Upper lobe of left lung (tissue), 4 donors: ENCODE data around the gene SPCS3.

Source experiments
- POLR2A ChIP-seq, 4 donors: fragments of 450-650 bp; IDR thresholded peaks; one replicate each; pipeline ENCODE4 v1.5.1; 2016 to 2017; ENCODE audit warnings: antibody characterized with exemption in 4 of 4, mild to moderate bottlenecking in 2 of 4
- POLR2AphosphoS5 ChIP-seq, 2 donors: sonication (generic); formaldehyde crosslinking; IDR thresholded peaks; one replicate each; pipeline ENCODE4 v1.5.1; 2017; ENCODE audit warnings: antibody characterized with exemption in 2 of 2
- TF ChIP-seq, protein P1 (sequence below), 6 experiments: fragments of 450-650 bp in 4 of 6; fragments of 200-600 bp in 2 of 6; sonication (generic) in 2 of 6; IDR thresholded peaks; one replicate each; pipeline ENCODE4 v1.5.1; 2016 to 2019; ENCODE audit warnings: antibody characterized with exemption in 6 of 6

DNA sequence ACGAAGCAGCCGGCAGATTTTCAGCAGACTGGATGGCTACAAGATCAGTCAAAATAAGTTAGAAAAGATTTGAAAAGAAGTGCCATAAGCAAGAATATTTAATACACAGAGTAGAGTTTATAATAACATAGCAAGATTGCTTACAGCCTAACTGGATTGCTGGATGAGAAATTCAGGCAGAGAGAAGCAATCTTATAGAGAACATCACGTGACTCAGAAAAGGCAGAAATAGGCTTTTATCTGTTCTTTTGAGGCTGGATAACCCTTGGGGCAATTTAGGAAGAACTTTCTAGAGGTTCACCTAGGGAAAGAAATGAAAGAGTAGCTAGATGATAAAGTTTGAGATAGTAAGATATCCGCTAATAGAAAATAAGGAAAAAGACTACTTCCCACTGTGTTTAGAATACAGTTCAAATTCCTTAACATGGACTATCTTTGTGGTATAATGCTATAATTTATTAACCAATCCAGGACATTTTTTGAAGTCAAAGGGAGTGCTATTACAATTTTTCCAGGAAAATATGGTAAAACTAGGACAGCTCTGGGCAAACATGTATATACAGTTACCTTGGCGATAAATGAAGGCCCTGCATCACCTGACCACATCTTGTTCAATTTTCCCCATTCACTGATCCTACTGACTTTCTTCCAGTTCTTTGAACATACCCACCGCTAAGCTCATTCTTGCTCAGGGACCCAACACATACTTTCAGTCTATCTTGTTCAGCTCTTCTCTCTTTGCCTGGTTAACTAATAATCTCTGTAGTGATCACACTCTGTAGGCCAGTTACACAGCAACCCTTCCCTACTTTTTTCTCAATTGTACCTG, 12.7 kb upstream of the SPCS3 start:
- TF ChIP-seq POLR2AphosphoS5 (IDR thresholded peaks at IDR 0.05) (no peak), POLR2A (IDR thresholded peaks at IDR 0.05) (no peak)
- TF ChIP-seq, protein P1, sequence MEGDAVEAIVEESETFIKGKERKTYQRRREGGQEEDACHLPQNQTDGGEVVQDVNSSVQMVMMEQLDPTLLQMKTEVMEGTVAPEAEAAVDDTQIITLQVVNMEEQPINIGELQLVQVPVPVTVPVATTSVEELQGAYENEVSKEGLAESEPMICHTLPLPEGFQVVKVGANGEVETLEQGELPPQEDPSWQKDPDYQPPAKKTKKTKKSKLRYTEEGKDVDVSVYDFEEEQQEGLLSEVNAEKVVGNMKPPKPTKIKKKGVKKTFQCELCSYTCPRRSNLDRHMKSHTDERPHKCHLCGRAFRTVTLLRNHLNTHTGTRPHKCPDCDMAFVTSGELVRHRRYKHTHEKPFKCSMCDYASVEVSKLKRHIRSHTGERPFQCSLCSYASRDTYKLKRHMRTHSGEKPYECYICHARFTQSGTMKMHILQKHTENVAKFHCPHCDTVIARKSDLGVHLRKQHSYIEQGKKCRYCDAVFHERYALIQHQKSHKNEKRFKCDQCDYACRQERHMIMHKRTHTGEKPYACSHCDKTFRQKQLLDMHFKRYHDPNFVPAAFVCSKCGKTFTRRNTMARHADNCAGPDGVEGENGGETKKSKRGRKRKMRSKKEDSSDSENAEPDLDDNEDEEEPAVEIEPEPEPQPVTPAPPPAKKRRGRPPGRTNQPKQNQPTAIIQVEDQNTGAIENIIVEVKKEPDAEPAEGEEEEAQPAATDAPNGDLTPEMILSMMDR (IDR thresholded peaks at IDR 0.05): no peak
